MM.1S (cell line): ENCODE results near the gene EFCAB5.
"Not testable (repeated sequence)": the region's sequence is repeated elsewhere in the genome, so short reads cannot be mapped to it uniquely, and the experiment has no call there.

Experiments
- DNase-seq: peaks from one replicate; pipeline ENCODE4 v3.0.0-alpha.2; 2015
- H2AFZ ChIP-seq: fragments of 300-600 bp; sonication (generic); 2 replicates; pipeline ENCODE4 v1.6.0; 2016; ENCODE audit warnings: antibody characterized with exemption, low read length
- H3F3A ChIP-seq: fragments of 300-600 bp; sonication (generic); 2 replicates; pipeline ENCODE4 v1.6.1; 2016; ENCODE audit warnings: mild to moderate bottlenecking, antibody characterized with exemption, low read length, moderate library complexity, mixed read lengths; ENCODE audit not compliant: insufficient read depth
- H3K27ac ChIP-seq: fragments of 300-600 bp; sonication (generic); 2 replicates; pipeline ENCODE4 v1.5.1; 2016; ENCODE audit warnings: mild to moderate bottlenecking, low read length
- H3K27me3 ChIP-seq: fragments of 300-600 bp; sonication (generic); replicated peaks from 2 replicates; pipeline ENCODE4 v1.6.0; 2016; ENCODE audit warnings: low read length; ENCODE audit not compliant: insufficient read depth
- H3K36me3 ChIP-seq: fragments of 300-600 bp; sonication (generic); replicated peaks from 2 replicates; pipeline ENCODE4 v1.6.1; 2016; ENCODE audit warnings: mild to moderate bottlenecking, low read length, mixed read lengths; ENCODE audit not compliant: insufficient read depth
- H3K4me1 ChIP-seq: fragments of 300-600 bp; sonication (generic); 2 replicates; pipeline ENCODE4 v1.6.1; 2016; ENCODE audit warnings: low read length, mixed read lengths
- H3K4me2 ChIP-seq: fragments of 300-600 bp; sonication (generic); 2 replicates; pipeline ENCODE4 v1.6.0; 2016; ENCODE audit warnings: low read depth, low read length
- H3K4me3 ChIP-seq: fragments of 300-600 bp; sonication (generic); 2 replicates; pipeline ENCODE4 v1.5.1; 2016; ENCODE audit warnings: low read length, mixed read lengths
- H3K79me2 ChIP-seq: fragments of 300-600 bp; sonication (generic); 2 replicates; pipeline ENCODE4 v1.6.1; 2016; ENCODE audit warnings: mixed run types, low read length, mixed read lengths
- H3K9ac ChIP-seq: fragments of 300-600 bp; sonication (generic); 2 replicates; pipeline ENCODE4 v1.6.1; 2016; ENCODE audit warnings: low read length, mixed read lengths
- H3K9me2 ChIP-seq: fragments of 300-600 bp; sonication (generic); replicated peaks from 2 replicates; pipeline ENCODE4 v1.6.1; 2016; ENCODE audit warnings: mild to moderate bottlenecking, low read length, mixed read lengths; ENCODE audit not compliant: insufficient read depth
- H3K9me3 ChIP-seq: fragments of 300-600 bp; sonication (generic); replicated peaks from 2 replicates; pipeline ENCODE4 v1.6.1; 2016; ENCODE audit warnings: mild to moderate bottlenecking, low read length, mixed read lengths; ENCODE audit not compliant: insufficient read depth
- H4K20me1 ChIP-seq: fragments of 300-600 bp; sonication (generic); 2 replicates; pipeline ENCODE4 v1.6.1; 2016; ENCODE audit warnings: mild to moderate bottlenecking, low read length, moderate library complexity, mixed read lengths; ENCODE audit not compliant: insufficient read depth
- EZH2 ChIP-seq: fragments of 300-600 bp; sonication (generic); optimal IDR thresholded peaks from 2 replicates; pipeline ENCODE3; 2017; ENCODE audit warnings: low read depth, mild to moderate bottlenecking, antibody characterized with exemption, low read length, mixed read lengths
- EZH2phosphoT487 ChIP-seq: fragments of 300-600 bp; sonication (generic); IDR thresholded peaks from 2 replicates; pipeline ENCODE4 v1.6.1; 2018; ENCODE audit warnings: antibody characterized with exemption, low read length
- TF ChIP-seq, protein P1 (sequence below): fragments of 300-600 bp; sonication (generic); IDR thresholded peaks from 2 replicates; pipeline ENCODE4 v1.5.1; 2016; ENCODE audit warnings: antibody characterized with exemption, low read length, mixed read lengths

EFCAB5 gene

GRCh38 chr17:30134551-30134950 lies 193.1 kb downstream of the EFCAB5 start:
- no peaks in the 10 kb centered on the region for H3K9me3 ChIP-seq
- no peak overlapping the region for H3K4me3 ChIP-seq
- no peak overlapping the region for H2AFZ ChIP-seq
- peaks cover 19% of the 10 kb centered on the region for H3K79me2 ChIP-seq
- no peak for TF ChIP-seq EZH2
- no peaks in the 10 kb centered on the region for H3K9me2 ChIP-seq
- no peaks in the 10 kb centered on the region for H3K27me3 ChIP-seq
- H3K27ac ChIP-seq: no peak overlapping the region
- no peaks in the 10 kb centered on the region for H3F3A ChIP-seq
- no peaks in the 10 kb centered on the region for H3K4me1 ChIP-seq
- H3K9ac ChIP-seq: no peak overlapping the region
- DNase-seq: no peak
- no peaks in the 10 kb centered on the region for H4K20me1 ChIP-seq
- no peaks in the 10 kb centered on the region for H3K36me3 ChIP-seq
- no peak overlapping the region for H3K4me2 ChIP-seq

GRCh38 chr17:30137158-30137557 lies 195.7 kb downstream of the EFCAB5 start:
- no peak overlapping the region for H3K4me3 ChIP-seq
- no peak for DNase-seq
- TF ChIP-seq, protein P1, sequence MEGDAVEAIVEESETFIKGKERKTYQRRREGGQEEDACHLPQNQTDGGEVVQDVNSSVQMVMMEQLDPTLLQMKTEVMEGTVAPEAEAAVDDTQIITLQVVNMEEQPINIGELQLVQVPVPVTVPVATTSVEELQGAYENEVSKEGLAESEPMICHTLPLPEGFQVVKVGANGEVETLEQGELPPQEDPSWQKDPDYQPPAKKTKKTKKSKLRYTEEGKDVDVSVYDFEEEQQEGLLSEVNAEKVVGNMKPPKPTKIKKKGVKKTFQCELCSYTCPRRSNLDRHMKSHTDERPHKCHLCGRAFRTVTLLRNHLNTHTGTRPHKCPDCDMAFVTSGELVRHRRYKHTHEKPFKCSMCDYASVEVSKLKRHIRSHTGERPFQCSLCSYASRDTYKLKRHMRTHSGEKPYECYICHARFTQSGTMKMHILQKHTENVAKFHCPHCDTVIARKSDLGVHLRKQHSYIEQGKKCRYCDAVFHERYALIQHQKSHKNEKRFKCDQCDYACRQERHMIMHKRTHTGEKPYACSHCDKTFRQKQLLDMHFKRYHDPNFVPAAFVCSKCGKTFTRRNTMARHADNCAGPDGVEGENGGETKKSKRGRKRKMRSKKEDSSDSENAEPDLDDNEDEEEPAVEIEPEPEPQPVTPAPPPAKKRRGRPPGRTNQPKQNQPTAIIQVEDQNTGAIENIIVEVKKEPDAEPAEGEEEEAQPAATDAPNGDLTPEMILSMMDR: no peak
- TF ChIP-seq EZH2 (no peak), EZH2phosphoT487 (no peak)
- no peak overlapping the region for H2AFZ ChIP-seq
- no peak overlapping the region for H3K27ac ChIP-seq
- no peaks in the 10 kb centered on the region for H3K9me3 ChIP-seq
- peaks cover 17% of the 10 kb centered on the region for H3K79me2 ChIP-seq
- H3F3A ChIP-seq: no peaks in the 10 kb centered on the region
- H3K36me3 ChIP-seq: no peaks in the 10 kb centered on the region
- H4K20me1 ChIP-seq: no peaks in the 10 kb centered on the region
- no peak overlapping the region for H3K4me2 ChIP-seq
- H3K9me2 ChIP-seq: no peaks in the 10 kb centered on the region
- H3K27me3 ChIP-seq: no peaks in the 10 kb centered on the region
- H3K9ac ChIP-seq: no peak overlapping the region
- H3K4me1 ChIP-seq: no peaks in the 10 kb centered on the region

DNA sequence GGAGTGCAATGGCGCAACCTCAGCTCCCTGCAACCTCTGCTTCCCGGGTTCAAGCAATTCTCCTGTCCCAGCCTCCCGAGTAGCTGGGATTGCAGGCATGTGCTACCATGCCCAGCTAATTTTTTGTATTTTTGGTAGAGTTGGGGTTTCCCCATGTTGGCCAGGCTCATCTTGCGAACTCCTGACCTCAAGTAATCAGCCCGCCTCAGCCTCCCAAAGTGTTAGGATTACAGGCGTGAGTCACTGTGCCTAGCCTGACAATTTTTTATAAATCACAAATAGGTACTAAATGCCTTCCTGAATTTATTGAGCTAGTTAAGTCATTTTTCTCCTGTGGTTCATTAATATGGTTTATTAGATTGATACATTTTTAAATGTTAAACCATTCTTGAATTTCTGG lies 206.4 kb downstream of the EFCAB5 start:
- not testable (repeated sequence) for DNase-seq, H3K4me1 ChIP-seq, H3K9me3 ChIP-seq, H3K4me3 ChIP-seq, H3K79me2 ChIP-seq, H2AFZ ChIP-seq, H3F3A ChIP-seq, H3K36me3 ChIP-seq, H3K27me3 ChIP-seq, H3K4me2 ChIP-seq, H4K20me1 ChIP-seq, H3K9ac ChIP-seq, H3K9me2 ChIP-seq, H3K27ac ChIP-seq

GRCh38 chr17:30148376-30148775 lies 206.9 kb downstream of the EFCAB5 start:
- peaks cover 4% of the 10 kb centered on the region; the same call in 1 of the 2 replicates for H3K79me2 ChIP-seq
- DNase-seq: no peak
- no peak overlapping the region for H3K4me3 ChIP-seq
- H3K9me3 ChIP-seq: no peaks in the 10 kb centered on the region
- no peak overlapping the region for H3K4me2 ChIP-seq
- no peaks in the 10 kb centered on the region for H3K9me2 ChIP-seq
- no peaks in the 10 kb centered on the region for H3K36me3 ChIP-seq
- no peaks in the 10 kb centered on the region for H3F3A ChIP-seq
- H2AFZ ChIP-seq: no peak overlapping the region
- no peak overlapping the region for H3K9ac ChIP-seq
- no peaks in the 10 kb centered on the region for H3K4me1 ChIP-seq
- H3K27ac ChIP-seq: no peak overlapping the region
- no peaks in the 10 kb centered on the region for H4K20me1 ChIP-seq
- no peaks in the 10 kb centered on the region for H3K27me3 ChIP-seq
- TF ChIP-seq, protein P1: no peak
- no peak for TF ChIP-seq EZH2
- TF ChIP-seq EZH2phosphoT487: no peak
